ENCODE measurements around the gene MACROD2.
A peak's percentile ranks its signal among the peaks of the same experiment; 100 is the strongest.
"Not testable (repeated sequence)": the region's sequence is repeated elsewhere in the genome, so short reads cannot be mapped to it uniquely, and the experiment has no call there.

Gene MACROD2

GRCh38 chr20:13995086-13995665, at the start of gene MACROD2:
Gene MACROD2, plus strand, starts transcription at chr20:13995516.
- DNase-seq, result peak; percentile 13

DNA sequence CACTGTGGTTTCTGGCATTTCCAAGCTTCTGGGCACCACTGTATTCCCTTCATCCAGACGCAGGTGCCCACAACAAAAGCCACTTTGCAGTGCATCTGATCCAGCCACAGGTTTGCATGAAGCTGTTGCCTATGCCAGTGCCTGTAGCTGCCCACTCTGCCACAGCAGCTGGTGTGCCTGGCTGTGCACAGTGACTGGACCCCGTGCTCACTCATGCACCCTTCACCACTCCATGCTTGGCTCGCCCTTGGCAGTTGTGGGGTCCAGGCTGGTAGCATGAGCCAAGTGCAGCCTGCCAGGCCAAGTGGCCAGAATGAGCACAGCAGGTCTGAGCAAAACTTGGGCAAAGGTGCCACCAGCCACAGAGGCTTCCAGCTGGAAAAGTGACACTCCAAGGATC, 47.6 kb upstream of the MACROD2 start:
- no peak for DNase-seq

DNA sequence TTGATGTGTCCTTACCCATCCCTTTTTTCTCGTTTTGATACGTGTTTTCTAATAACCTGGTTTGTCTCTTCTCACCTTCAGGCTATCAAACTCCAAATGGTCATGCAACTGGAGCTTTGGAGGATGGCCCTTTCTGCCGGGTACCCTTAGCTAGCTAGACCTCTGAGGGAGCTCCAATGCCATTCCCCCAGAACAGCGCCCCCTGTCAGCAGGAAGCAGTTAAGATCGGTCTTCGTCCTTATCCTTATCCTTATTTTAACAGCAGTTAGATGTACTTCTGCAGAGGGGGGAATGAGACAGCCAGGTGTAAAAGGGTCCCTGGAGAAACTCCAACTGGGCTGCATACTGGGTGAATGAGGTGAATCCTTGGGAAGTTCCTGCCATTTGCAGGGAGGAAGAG, 42.1 kb upstream of the MACROD2 start:
- DNase-seq, result no peak

- DNase-seq, result no peak
Observed at GRCh38 chr20:13960119-13960518, 35.2 kb upstream of the MACROD2 start.

DNA sequence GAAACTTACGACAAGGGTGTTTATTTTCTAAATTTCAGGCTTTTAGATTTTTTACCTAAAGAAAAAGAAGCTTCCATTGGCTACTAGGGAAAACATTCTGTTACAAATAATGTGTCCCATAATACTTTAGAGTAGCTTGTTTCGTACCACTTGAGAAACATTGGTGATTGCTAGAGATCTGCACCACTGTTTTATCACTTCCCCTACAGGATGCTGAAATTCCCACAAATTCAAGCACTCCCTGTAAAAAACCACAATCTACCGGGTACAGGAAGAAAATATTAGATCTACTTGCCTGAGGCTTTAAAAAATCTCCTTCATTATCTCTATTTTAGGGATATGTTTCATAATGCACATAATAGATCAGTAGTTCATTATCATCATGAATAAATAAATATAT, 34.8 kb upstream of the MACROD2 start:
- DNase-seq, result no peak

DNA sequence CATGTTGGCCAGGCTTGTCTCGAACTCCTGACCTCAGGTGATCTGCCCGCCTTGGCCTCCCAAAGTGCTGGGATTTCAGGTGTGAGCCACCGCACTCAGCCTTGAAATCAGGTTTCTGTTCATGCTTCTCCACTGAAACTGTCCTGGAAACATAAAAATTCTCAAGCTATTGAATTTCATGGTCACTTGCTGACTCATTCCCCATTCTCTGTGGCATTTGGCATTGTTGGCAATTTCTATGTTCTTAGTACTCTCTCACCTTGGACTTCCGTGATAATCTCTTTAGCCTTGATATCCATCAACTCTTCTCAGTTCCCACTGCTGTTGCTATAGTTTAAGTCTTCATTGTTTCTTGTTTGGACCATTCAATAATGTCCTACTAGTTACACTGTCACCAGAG, 11.1 kb upstream of the MACROD2 start:
- no peak for DNase-seq

DNA sequence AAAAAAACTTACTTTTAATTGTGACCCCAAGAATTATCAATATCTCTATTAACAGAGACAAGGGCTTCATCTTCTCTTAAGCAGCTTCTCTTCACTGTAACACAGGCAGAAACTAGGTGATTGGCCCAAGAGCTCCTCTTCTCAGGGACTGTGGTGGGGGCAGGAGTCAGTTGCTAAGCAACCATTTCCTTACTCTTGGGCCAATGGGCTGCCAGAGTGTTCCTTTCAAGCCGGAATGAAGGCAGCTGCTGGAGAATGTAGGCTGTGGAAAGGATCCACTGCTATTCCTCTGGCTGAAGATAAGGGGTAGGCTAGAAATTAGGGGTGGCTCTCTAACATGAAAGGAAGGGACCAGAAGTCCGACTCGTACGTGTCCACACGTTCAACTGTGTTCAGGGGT, 4.9 kb upstream of the MACROD2 start, which contains the start of gene SEL1L2:
TSS of gene SEL1L2 (minus strand) at position 150 of the 400 bp plus-strand sequence. CDS start at position 70, 80 bp downstream.
- DNase-seq, result no peak

DNA sequence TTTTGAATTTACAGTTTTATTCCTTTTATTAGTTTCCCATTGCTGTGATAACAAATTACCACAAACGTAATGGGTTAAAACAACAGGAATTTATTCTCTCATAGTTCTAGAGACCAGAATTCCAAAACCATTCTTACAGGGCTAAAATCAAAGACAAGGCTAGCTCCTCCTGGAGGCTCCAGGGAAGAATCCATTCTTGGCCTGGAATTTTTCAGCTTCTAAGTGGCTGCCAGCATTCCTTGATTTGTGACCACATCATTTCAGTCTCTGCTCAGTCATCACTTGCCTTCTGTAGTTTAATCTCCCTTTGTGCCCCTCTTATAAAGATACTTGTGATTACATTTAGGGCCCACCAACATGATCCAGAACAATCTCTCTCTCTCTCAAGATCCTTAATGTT, 4.0 kb upstream of the MACROD2 start:
- no peak for DNase-seq

DNA sequence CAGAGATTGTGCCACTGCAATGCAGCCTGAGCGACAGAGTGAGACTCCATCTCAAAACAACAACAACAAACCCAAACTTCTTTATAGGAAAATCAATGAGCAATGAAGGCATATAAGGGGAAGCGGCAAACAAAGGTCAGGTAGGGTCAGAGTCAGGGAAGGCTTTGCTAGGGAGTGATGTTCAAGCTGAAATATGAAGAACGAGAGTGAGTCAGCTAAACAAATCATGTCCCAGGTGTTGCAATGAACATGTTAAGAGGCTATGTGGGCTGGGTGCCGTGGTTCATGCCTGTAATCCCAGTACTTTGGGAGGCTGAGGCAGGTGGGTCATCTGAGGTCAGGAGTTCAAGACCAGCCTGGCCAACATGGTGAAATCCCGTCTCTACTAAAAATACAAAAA, 3.4 kb upstream of the MACROD2 start:
- not testable (repeated sequence) for DNase-seq

GRCh38 chr20:13995841-13996240, 525 bp downstream of the MACROD2 start:
- no peak for DNase-seq

DNA sequence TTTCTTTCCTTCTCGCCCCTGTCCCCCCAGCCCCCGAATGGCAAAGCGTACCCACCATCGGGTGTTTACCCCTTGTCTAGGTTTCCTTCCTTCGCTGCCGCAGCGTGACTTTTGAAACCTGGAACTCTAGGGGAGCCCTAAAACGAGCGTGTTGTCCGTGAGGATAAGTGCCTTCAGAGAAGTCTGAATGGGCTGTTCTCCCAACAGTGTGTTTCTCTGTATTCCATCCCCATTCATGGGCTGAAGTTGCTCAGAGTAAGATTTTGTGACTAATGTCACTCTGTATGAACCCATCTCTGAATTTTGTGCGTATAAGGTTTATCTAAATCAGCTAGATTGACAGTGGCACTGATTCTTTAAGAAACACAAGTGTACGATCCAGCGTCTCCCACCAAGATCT, 949 bp downstream of the MACROD2 start:
- no peak for DNase-seq

DNA sequence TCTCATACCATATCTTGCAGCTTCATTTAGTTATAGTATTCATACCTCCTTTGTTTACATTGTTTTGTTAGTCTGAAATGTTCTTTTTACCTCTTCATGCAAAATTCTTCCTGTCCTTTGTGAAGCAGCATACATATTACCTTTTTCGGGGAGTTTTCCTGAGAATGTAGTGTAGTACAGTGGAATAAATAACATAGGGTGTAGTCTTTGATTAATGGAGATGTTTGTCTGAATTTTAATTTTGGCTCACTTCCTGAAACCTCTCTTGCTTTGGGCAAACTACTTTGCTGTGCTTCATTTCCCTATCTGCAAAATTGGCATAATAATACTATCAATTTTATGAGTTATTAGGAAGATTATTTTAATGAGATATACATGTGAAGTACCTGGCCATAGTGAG, 5.6 kb downstream of the MACROD2 start:
- DNase-seq, result no peak

DNA sequence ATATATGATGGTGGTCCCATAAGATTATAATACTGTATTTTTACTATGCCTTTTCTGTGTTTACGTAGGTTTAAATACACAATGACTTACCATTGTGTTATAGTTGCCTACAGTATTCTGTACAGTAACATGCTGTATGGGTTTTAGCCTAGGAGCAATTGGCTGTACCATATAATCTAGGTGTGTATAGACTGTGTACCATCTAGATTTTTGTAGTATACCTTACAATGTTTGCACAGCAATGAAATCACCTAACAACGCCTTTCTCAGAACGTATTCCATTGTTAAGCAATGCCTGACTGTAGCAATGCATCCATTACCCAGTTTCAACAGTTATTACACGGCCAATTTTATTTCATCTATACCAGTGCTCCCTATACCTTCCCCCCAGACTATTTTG, 10.7 kb downstream of the MACROD2 start:
- DNase-seq, result no peak

- DNase-seq, result no peak
Observed at GRCh38 chr20:14009208-14009607, 13.9 kb downstream of the MACROD2 start.

- no peak for DNase-seq
Observed at GRCh38 chr20:14012671-14013070, 17.4 kb downstream of the MACROD2 start.

GRCh38 chr20:14030991-14031390, 35.7 kb downstream of the MACROD2 start:
- DNase-seq, result no peak

DNA sequence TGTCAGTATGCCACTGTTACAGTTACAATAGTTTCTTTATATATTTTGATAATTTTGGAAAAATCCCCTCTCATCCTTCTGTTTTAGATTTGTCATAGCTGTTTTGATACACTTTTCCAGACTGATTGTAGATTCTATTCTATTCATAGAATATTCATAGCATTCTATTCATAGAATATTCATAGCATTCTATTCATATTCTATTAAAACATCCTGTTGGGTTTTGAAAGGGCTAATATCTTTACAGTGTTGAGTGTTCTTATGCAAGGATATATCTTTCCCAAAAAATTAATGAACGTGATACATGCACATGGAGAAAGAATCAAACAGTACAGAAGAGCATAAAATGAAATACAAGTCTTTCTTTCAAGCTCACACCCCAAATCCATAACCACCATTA, 38.0 kb downstream of the MACROD2 start:
- DNase-seq, result no peak

- no peak for DNase-seq
Observed at GRCh38 chr20:14036567-14036966, 41.3 kb downstream of the MACROD2 start.

DNA sequence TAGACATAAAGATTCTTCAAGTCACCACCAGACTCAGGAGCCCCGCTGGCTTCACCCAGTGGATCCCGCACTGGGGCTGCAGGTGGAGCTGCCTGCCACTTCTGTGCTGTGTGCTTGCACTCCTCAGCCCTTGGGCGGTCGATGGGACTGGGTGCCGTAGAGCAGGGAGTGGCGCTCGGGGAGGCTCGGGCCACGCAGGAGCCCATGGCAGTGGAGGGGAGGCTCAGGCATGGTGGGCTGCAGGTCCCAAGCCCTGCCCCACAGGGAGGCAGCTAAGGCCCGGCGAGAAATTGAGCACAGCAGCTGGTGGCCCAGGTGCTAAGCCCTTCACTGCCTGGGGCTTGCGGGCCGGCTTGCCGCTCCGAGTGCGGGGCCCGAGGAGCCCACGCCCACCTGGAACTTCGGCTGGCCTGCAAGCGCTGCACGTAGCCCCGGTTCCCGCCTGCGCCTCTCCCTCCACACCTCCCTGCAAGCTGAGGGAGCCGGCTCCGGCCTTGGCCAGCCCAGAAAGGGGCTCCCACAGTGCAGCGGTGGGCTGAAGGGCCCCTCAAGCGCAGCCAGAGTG, 49.5 kb downstream of the MACROD2 start:
- DNase-seq, result not testable (repeated sequence)

DNA sequence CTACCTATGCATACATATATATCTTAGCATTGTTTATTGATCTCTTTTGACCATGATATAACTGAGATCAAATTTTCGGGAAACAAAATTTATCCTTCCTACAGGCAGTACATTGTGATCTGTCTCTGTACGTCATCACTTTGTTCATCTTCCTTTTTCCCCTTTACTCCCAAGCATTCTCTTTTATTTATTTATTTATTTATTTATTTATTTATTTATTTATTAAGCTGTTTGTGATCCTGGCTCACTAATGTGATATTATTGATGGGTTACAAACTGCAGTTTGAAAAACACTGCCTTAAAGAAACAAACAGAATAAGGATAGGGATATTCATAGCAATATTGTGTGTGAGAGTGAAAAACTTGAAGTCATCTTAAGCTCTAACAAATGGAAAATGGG, 51.2 kb downstream of the MACROD2 start:
- no peak for DNase-seq

DNA sequence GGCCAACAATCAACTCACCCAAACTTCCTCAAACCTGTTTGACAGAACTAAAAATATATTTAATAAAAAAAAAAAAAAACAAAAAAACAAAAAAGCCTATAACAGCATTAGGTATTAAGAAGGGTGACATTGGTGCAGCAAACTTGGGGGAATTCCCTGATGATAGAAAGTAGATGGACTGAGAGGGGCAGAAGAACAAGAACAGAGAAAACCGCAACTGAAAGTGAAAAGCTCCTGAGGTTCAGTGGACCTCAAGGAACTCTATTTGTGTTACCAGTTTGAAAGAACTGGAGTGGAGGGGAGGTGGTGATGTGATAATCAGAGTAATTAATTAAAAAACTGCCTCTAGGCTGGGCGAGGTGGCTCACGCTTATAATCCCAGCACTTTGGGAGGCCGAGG, 53.8 kb downstream of the MACROD2 start:
- DNase-seq, result no peak

- DNase-seq, result no peak
Observed at GRCh38 chr20:14051454-14051853, 56.1 kb downstream of the MACROD2 start.

- DNase-seq, result no peak
Observed at GRCh38 chr20:14055127-14055742, 59.9 kb downstream of the MACROD2 start.

- DNase-seq, result no peak
Observed at GRCh38 chr20:14062171-14062570, 66.9 kb downstream of the MACROD2 start.

DNA sequence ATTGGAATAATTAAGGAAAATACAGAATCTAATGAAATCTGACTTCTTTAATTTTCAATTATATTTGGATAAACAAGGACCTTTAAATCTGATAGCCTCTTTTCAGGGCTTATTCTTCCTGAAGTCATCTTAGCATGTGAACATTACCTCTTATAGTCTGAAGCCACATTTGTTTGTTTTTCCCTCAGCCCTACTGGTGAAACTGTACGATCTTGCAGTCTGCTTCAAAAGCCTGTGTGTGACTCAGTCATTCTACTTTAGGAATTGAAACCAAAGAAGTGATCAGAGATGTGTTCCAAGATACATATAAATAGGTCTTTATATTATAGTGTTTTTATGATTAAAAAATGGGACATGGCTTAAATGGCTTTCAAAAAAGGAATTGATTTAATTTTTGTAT, 67.5 kb downstream of the MACROD2 start:
- no peak for DNase-seq

All from activated CD4-positive, alpha-beta T cell treated with anti-CD3 and anti-CD28 coated beads for 1 hour (primary cell).